ENCODE results near the gene COL4A1. TPM values are rescaled to one million over a fixed set of nuclear protein-coding genes. Genes with fewer than 3 reads are reported as not detected.

The COL4A1 gene
- total RNA-seq, 2 experiments from 2014 or later = not detected

DNA sequence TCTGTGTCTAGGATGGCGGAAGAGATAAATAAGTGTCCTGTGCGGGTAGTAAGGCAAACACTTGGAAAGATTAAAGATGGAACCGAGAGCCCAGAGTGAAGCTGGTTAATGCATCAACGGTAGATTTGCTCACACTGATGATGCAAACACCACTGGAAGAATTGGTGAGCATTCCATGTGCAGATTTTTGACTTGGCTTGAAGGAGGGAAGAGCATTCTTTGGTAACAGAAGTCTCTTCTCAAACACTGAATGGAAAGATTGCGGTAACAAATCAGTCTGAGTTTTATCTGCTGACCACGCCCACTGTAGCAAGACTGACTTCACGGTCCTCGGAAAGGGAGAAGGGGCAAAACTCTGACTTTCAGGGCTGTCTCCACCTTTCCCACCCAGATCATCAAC is 112.5 kb downstream of the COL4A1 start:
- H3K36me3 Mint-ChIP-seq = no peaks in the 10 kb centered on the region

DNA sequence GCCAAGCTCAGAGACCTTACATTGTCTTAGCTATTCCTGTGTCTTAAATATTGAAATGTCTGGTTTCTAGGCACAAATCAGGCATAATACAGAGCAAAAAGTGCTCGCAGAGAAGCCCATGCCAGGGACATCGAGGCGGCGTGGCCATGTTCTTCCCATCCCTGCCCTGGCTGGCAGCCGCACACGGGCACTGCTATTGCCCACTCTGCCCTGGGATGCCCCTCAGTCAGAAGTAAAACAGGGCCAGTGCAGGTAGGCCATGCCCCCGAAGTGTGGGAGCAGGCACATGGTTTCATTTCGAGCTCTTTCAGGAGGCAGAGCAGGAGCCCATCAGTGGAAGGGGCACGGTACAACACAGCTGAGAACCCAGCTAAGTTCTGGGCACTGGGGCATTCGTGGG is 113.5 kb downstream of the COL4A1 start:
- Mint-ChIP-seq H3K4me1 (no peaks in the 10 kb centered on the region), H3K27ac (no peak overlapping the region), H3K4me3 (no peak overlapping the region), H3K27me3 (peaks cover 10% of the 10 kb centered on the region), H3K36me3 (no peaks in the 10 kb centered on the region), H3K9me3 (ENCODE audit: low read depth) (no peaks in the 10 kb centered on the region)
- ATAC-seq (no peak), DNase-seq (no peak)
- CTCF ChIA-PET = no interaction called here

More for the DNA sequence above, 112.5 kb downstream of the COL4A1 start:
- no peak for DNase-seq
- H3K27ac Mint-ChIP-seq = no peak overlapping the region
- CTCF ChIA-PET = no interaction called here
- H3K4me3 Mint-ChIP-seq = no peak overlapping the region
- no peak for ATAC-seq
- no peaks in the 10 kb centered on the region for H3K9me3 Mint-ChIP-seq (ENCODE audit: low read depth)
- peaks cover 10% of the 10 kb centered on the region for H3K27me3 Mint-ChIP-seq
- H3K4me1 Mint-ChIP-seq = no peaks in the 10 kb centered on the region

DNA sequence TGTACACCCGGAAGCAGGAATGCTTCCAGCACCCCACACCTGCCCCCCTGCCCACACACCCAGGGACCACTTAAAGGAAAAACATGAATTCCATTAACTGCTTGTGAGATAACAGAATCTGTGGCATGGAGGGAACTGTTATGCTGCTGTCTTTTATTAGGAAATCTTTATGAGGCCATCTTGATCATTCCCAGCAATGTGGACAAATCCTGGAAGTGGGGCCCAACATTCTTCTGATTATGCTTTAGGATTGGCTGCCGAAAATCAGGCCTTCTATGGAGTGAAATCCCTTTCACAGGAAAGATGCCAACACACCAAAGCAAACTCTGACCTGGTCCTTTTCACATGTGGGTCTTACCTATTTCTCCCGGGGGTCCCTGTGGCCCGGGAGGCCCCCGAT is 114.5 kb downstream of the COL4A1 start:
- CTCF ChIA-PET = no interaction called here
- Mint-ChIP-seq H3K4me1 (no peaks in the 10 kb centered on the region), H3K27me3 (peaks cover 10% of the 10 kb centered on the region), H3K36me3 (no peaks in the 10 kb centered on the region), H3K4me3 (no peak overlapping the region), H3K9me3 (ENCODE audit: low read depth) (no peaks in the 10 kb centered on the region), H3K27ac (no peak overlapping the region)
- no peak for DNase-seq
- no peak for ATAC-seq

DNA sequence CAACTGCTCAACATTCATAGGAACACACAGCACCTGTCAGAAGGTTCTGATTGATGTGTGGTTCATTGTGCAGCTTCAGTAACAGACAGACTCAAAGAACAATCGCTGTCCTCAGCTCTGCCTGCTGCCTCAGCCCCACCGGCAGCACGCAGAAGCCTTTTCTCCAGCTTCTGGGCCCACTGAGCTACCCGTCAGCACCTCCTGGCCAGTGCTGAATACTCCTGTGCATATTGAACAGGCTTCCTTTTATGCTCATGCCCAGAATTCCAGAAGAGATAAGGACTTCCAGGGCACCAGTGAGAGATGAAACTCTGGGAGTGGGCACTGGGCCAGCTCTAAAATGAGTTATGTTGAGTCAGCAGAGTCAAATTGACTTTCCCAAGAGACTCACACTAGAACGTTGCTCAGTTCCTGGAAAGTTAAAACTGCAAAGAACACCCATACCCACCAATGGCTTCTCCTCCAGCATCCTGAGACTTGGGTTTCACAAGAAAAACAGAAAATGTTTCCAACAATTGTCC is 119.3 kb downstream of the COL4A1 start:
- DNase-seq (no peak), ATAC-seq (no peak)
- CTCF ChIA-PET = no interaction called here
- Mint-ChIP-seq H3K36me3 (no peaks in the 10 kb centered on the region), H3K4me1 (no peaks in the 10 kb centered on the region), H3K9me3 (ENCODE audit: low read depth) (no peaks in the 10 kb centered on the region), H3K4me3 (no peak overlapping the region), H3K27me3 (peaks cover 10% of the 10 kb centered on the region), H3K27ac (no peak overlapping the region)

DNA sequence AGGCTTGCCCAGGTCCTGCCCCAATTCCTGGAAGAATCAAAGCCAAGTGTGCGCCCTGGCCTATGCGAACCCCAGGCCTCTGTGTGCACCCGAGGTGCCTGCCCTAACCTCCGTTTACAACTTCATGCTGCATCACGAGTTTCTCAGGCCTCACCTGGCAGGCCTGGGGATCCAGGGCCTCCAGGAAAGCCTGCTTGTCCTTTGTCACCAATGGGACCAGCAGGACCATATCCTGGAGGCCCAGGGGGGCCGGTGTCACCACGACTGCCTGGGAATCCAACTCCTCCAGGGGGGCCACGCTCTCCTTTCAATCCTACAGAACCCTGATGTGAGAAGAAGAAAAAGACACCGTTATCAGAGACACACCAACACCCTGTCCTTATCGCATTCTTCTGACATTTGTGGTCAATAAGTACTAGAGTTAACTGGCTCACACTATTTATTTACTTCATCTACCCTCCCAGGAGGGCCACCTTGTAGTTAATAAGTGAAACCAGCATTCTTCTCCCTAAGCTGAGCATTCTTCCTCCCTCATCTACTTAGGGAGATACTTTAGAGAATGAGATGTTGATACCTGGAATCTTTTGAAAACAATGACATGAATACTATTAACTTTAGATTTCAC is 120.6 kb downstream of the COL4A1 start:
- H3K9me3 Mint-ChIP-seq (ENCODE audit: low read depth) = no peaks in the 10 kb centered on the region
- CTCF ChIA-PET = no interaction called here
- no peak overlapping the region for H3K27ac Mint-ChIP-seq
- DNase-seq (no peak), ATAC-seq (no peak)
- no peak overlapping the region for H3K4me3 Mint-ChIP-seq
- peaks cover 5% of the 10 kb centered on the region for H3K27me3 Mint-ChIP-seq
- no peaks in the 10 kb centered on the region for H3K4me1 Mint-ChIP-seq
- no peaks in the 10 kb centered on the region for H3K36me3 Mint-ChIP-seq

DNA sequence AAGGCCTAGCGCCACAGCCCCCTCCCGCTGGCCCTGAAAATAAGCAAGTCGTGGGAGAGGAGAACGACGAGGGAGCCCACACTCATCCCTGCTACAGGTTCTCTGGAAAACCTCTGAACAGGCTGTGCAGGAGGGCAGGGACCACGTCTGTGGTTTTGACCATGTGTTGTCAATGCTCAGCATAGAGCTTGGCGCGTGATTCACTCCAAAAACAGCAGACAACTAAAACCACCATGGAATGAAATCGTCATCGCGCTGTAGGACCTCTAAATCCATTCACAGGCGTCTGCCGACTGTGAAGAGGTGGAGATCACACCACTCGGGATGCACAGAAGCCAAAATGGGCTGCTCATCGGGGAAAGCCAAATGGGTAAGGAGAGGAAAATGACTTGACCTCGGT is 121.3 kb downstream of the COL4A1 start:
- no peak overlapping the region for H3K4me3 Mint-ChIP-seq
- CTCF ChIA-PET = no interaction called here
- no peaks in the 10 kb centered on the region for H3K36me3 Mint-ChIP-seq
- no peaks in the 10 kb centered on the region for H3K9me3 Mint-ChIP-seq (ENCODE audit: low read depth)
- peaks cover 3% of the 10 kb centered on the region for H3K27me3 Mint-ChIP-seq
- H3K27ac Mint-ChIP-seq = no peak overlapping the region
- DNase-seq (no peak), ATAC-seq (no peak)
- H3K4me1 Mint-ChIP-seq = no peaks in the 10 kb centered on the region

DNA sequence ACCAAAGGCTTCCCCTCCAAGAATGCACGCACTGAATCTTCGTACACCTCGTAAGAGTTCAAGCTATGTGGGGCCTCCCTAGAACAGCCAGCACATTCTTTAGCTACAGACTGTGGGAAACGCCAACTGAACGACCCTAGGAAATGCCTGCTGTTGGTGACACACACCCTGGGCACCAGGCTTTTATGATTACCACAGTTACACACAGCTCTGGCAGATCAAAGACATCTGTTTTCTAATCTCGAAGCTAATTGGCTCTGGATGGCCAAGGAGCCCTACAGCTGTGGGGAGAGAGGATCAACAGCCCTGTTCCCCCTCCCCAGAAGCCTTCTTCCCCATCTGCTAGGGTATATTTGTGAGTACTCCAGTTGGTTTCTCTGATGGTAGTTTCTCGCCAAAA is 123.0 kb downstream of the COL4A1 start:
- CTCF ChIA-PET = no interaction called here
- ATAC-seq = no peak
- H3K27ac Mint-ChIP-seq = no peak overlapping the region
- H3K4me3 Mint-ChIP-seq = no peak overlapping the region
- no peaks in the 10 kb centered on the region for H3K4me1 Mint-ChIP-seq
- H3K36me3 Mint-ChIP-seq = no peaks in the 10 kb centered on the region
- no peaks in the 10 kb centered on the region for H3K9me3 Mint-ChIP-seq (ENCODE audit: low read depth)
- DNase-seq = no peak
- H3K27me3 Mint-ChIP-seq = no peaks in the 10 kb centered on the region

DNA sequence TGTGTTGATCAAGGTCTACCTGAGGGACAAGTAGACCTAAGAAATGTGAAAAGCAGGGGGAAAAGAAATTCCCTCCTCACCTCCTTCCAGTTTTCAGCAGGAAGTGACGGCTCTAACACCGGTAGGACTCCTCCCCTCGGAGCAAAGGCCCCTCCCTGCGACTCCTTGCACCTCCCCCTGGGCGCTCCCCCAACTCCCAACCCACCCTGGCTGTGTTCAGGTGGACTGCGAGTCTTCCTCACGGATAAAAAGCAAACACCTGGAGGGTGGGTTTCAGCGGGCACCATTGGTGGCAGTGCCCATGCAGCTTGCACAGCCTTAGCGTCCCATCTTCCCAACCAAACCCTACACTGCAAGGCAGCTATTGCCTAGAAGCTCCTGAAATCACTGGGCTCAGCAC is 124.5 kb downstream of the COL4A1 start:
- H3K27me3 Mint-ChIP-seq = no peaks in the 10 kb centered on the region

DNA sequence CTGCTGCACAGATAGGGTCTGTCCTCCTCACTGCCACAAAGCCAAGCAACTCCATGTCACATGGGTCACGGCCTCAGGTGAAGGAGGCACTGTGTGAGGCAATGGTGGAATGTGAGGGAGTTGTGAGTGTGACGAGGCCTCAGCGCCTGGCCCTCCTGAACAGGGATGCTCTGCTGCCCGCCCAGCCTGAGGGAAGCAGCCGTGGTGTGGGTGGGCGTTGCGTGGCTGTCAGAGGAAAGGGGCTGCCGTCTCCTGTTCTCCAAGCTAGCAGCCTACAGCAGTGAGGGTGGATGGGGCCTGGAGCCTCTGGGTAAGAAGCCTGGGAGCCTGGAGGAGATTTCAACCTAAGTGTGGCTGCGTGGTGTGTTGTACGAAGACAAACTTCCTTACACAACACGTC is 125.0 kb downstream of the COL4A1 start:
- ATAC-seq (no peak), DNase-seq (no peak)
- CTCF ChIA-PET = no interaction called here
- Mint-ChIP-seq H3K4me1 (no peaks in the 10 kb centered on the region), H3K36me3 (no peaks in the 10 kb centered on the region), H3K27me3 (no peaks in the 10 kb centered on the region), H3K27ac (no peak overlapping the region), H3K4me3 (no peak overlapping the region), H3K9me3 (ENCODE audit: low read depth) (no peaks in the 10 kb centered on the region)

More for the DNA sequence above, 124.5 kb downstream of the COL4A1 start:
- ATAC-seq (no peak), DNase-seq (no peak)
- Mint-ChIP-seq H3K27ac (no peak overlapping the region), H3K36me3 (no peaks in the 10 kb centered on the region), H3K4me1 (no peaks in the 10 kb centered on the region), H3K9me3 (ENCODE audit: low read depth) (no peaks in the 10 kb centered on the region), H3K4me3 (no peak overlapping the region)
- CTCF ChIA-PET = no interaction called here

DNA sequence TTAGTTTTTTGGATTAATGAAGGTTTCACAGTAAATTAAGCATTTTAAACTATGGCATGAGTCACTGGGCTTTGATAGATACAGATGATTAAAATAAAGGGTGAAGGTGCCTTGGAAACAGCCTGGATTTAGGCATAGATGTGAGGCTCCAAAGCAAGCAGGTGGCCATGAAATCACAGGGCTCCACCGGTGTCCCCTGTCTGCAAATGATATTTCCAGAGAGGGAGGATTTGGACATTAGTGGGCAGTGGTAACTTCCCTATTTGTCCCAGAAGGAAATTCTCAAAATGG is 127.2 kb downstream of the COL4A1 start:
- no peak for DNase-seq
- Mint-ChIP-seq H3K27ac (no peak overlapping the region), H3K4me1 (no peaks in the 10 kb centered on the region), H3K27me3 (no peaks in the 10 kb centered on the region), H3K9me3 (ENCODE audit: low read depth) (no peaks in the 10 kb centered on the region), H3K4me3 (no peak overlapping the region), H3K36me3 (no peaks in the 10 kb centered on the region)
- ATAC-seq = no peak
- CTCF ChIA-PET = no interaction called here

DNA sequence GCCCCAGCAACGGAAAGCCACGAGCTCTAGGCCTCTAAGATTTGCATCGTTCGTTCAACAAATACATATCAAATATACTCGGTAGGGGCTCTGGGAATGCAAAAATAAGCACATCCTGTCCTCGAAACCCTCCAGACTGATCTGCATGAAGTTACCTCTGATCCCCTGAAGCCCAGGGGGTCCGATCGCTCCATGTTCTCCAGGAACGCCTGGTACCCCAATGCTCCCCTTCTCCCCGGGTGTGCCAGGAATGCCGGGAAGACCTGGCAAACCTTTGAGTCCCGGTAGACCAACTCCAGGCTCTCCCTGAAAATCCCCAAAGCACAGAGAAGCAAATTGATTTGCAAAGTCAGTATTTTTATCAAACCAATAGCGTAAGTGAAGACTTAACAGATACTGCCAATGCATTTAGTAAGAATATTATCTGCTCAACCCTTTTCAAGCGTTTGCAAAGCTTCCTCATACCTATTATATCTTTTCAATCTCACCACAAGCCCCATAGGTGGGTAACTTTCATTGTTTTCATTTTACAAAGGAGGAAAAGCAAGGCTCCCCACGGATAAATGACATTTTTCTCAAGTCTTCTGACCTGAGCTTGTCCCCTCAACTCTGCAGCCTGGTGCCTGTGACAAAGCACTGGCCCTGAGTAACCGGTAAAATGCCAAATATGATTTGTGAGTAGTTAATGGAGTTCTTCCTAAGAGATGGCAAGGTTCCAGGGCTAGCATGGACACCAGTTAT is 127.7 kb downstream of the COL4A1 start:
- Mint-ChIP-seq H3K27ac (no peak overlapping the region), H3K4me1 (no peaks in the 10 kb centered on the region), H3K4me3 (no peak overlapping the region), H3K9me3 (ENCODE audit: low read depth) (no peaks in the 10 kb centered on the region), H3K36me3 (no peaks in the 10 kb centered on the region), H3K27me3 (no peaks in the 10 kb centered on the region)
- DNase-seq (no peak), ATAC-seq (no peak)
- CTCF ChIA-PET = no interaction called here

DNA sequence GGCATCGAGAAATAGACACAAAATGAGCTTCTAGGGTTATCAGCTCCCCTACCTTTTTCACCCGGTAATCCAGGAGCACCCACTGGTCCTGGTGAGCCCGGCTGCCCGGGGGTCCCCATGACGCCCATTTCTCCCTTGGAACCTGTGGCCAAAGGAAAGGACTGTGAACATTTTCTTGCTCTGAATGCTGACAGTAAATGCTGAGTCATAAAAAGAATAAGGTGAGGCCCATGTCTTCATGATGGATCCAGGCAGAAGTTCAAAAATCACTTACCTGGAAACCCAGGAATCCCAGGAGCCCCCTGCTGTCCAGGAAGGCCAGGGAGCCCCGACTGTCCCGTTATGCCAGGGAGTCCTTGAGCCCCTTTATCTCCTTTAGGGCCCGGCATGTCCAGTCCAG is 129.2 kb downstream of the COL4A1 start:
- ATAC-seq (no peak), DNase-seq (no peak)
- H3K27me3 Mint-ChIP-seq = no peaks in the 10 kb centered on the region
- no peaks in the 10 kb centered on the region for H3K9me3 Mint-ChIP-seq (ENCODE audit: low read depth)
- H3K36me3 Mint-ChIP-seq = no peaks in the 10 kb centered on the region
- no peaks in the 10 kb centered on the region for H3K4me1 Mint-ChIP-seq
- no peak overlapping the region for H3K27ac Mint-ChIP-seq
- CTCF ChIA-PET = no interaction called here
- no peak overlapping the region for H3K4me3 Mint-ChIP-seq

DNA sequence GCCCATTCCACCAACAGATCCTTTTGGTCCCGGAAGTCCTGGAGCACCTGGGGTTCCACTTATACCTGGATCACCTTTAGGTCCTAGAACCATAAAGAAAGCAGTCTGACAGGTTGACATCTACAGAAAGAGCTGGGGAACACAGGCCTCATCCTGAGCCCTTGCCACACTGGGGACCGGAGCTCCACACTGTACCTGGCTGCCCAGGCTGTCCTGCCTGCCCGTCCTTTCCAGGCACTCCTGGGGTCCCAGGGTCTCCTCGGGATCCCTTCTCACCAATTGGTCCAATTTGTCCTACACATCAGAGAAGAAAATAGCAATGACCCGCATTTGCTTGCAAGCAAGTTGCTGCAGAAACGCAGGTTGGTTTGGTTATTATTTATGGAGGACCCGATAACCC is 130.5 kb downstream of the COL4A1 start:
- H3K9me3 Mint-ChIP-seq (ENCODE audit: low read depth) = no peaks in the 10 kb centered on the region
- DNase-seq (no peak), ATAC-seq (no peak)
- H3K4me3 Mint-ChIP-seq = no peak overlapping the region
- no peaks in the 10 kb centered on the region for H3K27me3 Mint-ChIP-seq
- H3K4me1 Mint-ChIP-seq = no peaks in the 10 kb centered on the region
- H3K27ac Mint-ChIP-seq = no peak overlapping the region
- CTCF ChIA-PET = no interaction called here
- no peaks in the 10 kb centered on the region for H3K36me3 Mint-ChIP-seq

DNA sequence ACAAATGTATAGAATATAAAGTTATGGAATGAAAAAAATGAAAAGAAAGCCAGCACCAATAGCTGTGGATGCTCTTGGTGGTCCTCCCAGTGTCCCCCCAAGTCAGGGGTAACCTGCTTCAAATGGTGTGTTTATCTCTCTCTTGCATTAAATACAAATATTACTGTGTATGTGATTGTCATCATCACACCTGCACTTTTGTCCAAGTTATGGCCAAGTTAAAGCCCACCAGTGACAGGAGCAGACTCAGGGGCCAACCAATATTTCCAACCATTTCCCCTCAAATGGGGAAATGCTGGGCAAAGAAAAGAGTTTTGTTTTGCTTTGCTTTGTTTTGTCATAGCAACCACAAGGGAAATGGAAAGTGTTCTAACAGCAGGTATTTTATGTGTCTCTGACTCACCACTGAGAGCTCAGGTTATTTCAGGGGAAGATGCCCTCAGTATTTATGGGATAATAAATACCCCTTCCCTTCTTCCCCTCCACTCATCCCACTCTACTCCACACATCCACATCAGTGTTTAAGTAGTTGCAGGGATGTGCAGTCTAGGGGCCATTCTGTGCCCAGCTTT is 133.6 kb downstream of the COL4A1 start:
- ATAC-seq (no peak), DNase-seq (no peak)
- no peaks in the 10 kb centered on the region for H3K4me1 Mint-ChIP-seq
- H3K4me3 Mint-ChIP-seq = no peak overlapping the region
- no peaks in the 10 kb centered on the region for H3K36me3 Mint-ChIP-seq
- H3K9me3 Mint-ChIP-seq (ENCODE audit: low read depth) = no peaks in the 10 kb centered on the region
- CTCF ChIA-PET = no interaction called here
- no peak overlapping the region for H3K27ac Mint-ChIP-seq
- no peaks in the 10 kb centered on the region for H3K27me3 Mint-ChIP-seq
